DMS153 (cell line): ENCODE data around the gene SPINK8.
"Not testable (repeated sequence)": the region's sequence is repeated elsewhere in the genome, so short reads cannot be mapped to it uniquely, and the experiment has no call there.

ENCODE experiments used
- DNase-seq: peaks from one replicate; lab custom pipeline; 2025; lab: John Stamatoyannopoulos, UW

Gene SPINK8

DNA sequence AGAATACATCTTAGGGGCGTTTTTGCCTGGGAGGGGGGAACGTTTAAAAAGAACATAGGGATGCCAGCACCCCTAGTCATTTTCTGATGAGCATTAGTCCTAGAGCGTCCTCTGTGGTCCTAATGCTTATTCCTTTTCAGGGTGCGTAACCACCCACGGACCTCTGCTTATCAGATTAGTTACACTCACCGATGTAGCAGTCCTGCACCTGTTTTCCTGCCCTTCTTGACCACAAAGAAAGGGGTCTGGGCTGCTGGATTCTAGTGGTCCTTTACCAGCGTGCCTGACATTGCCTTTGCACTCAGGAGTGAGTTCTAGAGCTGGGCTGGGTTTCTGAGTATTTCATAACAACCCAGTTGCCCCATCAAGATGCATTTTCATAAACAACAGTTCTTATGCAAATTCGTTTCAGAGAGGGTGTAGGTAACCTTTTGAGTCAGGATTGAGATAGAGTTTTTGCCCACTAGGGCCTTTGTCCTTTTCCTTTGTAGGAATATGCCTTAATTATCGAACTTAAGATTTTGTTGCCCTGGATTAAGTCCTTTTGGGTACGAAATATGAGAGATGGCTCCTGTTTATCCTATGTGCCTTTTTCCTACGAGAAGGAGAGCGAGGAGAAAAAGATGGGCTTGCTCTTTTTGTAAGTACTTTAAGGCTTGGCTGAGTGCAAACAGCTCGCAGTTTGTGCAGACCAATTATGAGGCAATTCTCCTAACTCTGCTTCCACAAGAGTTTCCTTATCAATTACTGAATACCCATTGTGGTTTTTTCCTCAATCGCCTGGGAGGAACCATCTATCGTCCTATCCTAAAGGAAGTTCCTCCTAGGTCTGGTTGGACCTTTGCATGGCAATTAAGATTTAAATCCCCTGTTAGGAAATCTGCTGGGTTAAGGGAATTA, at the start of gene SPINK8:
SPINK8 (minus strand) TSS at position 316 of the 900 bp plus-strand sequence. CDS start 5,320 bp downstream, outside the sequence.
- DNase-seq = not testable (repeated sequence)

DNA sequence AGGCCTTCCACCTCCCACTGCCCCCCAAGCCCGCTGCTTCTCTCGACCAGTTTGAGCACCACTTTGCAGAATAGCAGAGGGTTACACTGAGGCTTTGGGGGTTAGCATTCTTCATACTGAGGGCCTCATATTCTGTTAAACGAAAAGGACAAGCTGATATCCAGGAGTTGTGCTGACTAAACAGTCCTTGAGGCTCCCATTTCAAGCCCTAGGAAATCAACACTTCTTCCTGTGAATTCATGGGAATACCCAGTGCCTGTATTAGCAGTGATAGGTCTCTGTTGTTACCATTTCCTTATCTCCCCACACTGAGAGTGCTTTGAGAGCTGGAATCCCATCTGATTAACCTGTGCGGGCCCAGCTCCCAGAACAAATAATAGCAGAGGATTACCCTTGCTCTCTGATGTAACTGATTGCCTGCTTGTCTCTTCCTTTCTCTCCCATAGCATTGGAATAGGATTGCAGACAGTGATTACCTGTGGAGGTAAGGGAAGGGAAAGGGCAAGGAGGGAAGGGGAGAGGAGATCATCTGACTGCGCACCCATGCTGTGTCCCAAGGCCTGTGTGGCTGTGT, 39.5 kb upstream of the SPINK8 start:
- no peak for DNase-seq

DNA sequence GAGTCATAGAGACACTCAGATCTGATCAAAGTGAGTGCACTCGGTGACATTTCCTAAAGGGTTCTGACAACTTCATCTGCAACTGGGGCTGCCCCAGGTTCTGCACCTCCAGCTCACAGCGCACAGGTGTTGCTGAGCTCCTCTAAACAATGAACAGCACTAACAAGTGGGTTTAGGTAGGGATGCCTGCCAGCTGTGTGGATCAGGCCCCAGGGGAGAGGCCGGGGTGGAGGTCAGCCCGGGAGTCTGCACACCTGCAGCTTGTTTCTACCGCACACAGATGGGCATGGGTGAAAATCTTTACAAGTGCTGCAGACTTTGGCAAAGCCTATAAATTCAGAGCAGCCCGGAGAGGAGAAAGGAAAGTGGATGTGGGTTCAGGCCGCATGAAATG, 38.9 kb upstream of the SPINK8 start:
- DNase-seq = no peak

DNA sequence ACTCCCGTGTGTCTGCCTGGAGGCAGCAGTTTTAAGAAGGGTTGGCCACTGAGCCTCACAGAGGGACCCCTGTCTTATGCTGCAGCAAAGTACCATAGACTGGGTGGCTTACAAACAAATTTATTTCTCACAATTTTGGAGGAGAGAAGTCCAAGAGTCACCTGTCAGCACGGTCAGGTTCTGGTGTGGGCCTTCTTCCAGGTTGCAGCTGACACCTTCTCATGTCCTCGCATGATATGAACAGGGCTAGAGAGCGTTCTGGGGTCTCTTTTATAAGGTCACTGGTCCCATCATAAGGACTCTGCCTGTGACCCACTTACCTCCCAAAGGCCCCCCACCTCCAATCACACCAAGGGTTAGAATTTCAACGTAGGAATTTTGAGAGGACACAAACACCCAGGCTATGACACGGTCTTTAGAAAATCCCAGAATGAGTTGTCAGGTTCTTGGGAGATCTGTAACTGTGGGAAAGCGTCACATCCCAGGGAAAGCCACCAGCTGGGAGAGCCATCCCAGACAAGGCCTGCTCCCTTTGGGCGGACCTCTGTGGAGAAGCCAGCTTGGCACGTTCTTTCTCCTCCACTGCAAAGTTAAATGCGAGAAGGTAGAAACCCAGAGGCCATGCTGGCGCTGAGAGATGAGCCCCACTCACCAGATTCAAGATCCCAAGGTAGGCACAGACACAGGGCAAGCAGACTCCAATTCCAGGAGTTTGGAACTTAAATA, 38.4 kb upstream of the SPINK8 start, which contains the start of gene FBXW12:
FBXW12 (plus strand) TSS at position 569 of the 726 bp plus-strand sequence. CDS start 549 bp downstream, outside the sequence.
- no peak for DNase-seq

DNA sequence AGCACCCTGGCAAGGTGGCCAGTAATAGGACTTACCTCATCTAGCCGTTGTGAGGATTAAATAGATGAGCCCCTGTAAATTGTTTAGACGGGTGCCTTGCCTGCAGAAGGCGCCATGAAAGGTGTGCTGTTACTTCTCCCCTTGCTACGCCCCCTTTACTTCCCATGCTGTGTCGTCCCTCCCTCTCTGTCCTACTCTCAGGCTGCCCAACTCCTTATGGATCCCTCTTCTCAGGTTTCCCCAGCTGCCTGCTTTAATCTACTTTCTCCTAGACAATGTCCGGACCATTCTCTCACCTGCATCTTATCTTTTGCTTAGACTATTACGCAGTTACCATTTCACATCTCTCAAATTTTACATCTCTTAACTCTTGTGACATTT, 36.9 kb upstream of the SPINK8 start:
- no peak for DNase-seq

DNA sequence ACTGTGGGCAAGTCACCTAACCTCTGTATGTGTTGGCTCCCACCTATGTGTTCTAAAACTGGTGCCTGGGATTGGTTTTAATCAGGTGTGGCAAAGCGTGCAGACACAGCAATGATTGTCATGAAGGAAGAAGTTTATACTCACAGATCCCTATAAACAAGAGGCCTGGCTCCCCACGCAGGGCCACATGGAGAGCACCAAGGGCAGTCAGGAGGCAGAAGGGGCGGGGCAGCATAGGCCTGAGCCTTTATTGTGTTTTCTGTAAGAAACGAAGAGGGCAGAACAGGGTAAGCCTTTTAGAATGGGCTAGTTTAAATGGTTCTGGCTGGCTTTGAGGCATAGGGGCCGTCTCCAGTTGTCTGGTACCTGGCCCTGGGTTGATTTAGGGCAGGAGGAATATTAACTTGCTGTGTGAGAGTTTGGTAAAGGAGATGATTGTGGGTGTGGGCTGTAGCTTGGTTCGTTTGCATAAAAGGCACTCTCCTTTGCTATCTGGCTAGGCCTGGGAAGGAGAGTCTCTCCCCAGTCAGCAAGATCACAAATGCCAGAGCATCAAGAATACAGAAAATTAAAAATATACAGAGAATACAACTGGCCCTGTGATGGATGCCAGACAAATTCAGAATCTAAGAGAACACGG, 36.4 kb upstream of the SPINK8 start:
- DNase-seq = no peak

DNA sequence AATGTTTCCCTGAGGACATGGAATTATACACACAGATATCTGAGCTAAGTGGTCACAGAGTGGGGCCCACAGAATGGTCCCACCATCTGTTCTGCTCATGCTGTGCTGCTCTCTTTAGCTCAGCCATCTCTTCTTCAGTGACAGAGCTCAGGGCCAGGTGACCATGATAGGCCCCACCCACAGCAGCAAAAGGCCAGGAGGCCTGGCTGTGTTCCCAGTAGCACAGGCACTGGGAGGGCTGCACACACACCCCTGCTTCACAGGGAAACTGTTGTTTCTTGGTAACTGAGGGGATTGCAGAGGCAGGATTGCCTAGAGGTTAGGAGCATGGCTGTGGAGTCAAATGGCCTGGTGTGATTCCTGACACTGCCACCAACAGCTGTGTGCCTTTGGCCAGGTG, 33.7 kb upstream of the SPINK8 start:
- DNase-seq = no peak

DNA sequence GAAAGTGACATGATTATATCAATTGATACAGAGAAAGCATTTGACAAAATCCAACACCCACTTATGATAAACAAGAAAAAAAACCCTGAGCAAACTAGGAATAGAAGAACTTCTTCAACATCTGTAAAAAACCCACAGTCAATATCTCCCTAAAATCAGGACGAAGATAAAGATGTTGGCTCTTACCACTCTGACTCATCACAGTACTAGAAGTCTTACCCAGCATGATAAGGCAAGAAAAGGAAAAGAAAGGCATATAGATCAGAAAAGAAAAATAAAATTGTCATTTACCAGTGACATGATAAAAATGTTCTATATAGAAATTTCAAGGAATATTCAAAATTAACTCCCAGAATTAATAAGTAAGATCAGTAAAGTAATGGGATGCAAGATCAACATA, 31.4 kb upstream of the SPINK8 start:
- no peak for DNase-seq

DNA sequence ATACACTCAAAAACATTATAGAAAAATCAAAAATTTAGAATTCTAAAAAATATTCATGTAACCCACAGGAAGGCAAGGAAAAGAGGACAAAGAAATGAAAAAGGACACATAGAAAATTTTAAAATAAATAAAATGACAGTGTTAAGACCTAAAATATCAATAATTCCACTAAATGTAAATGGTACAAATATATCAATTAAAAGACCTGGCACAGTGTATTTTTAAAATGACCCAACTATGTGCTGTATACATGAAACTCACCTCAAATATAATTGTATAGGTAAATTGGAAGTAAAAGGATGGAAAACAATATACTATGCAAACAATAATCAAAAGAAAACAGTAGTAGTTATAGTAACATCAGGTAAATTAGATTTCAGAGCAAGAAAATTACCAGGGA, 28.5 kb upstream of the SPINK8 start:
- no peak for DNase-seq

DNA sequence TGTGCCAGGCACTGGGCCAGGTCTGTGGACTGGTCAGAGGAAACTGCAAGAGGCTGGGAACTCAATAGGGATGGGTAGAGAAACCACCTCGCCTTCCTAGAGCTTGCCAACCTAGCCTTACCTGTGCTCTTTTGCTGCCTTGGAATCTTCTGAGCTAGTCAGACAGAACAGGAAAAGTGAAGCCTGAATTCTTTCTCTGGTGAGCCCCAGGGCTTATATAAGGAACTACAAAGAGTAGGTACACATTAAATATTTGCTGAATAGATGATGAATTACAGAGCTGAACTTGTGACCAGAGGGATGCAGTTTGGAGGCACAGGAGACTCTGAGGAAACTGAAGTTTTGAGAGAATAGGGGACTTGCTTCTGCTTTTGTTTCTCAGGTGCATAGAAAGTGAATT, 23.0 kb upstream of the SPINK8 start:
- DNase-seq = no peak

DNA sequence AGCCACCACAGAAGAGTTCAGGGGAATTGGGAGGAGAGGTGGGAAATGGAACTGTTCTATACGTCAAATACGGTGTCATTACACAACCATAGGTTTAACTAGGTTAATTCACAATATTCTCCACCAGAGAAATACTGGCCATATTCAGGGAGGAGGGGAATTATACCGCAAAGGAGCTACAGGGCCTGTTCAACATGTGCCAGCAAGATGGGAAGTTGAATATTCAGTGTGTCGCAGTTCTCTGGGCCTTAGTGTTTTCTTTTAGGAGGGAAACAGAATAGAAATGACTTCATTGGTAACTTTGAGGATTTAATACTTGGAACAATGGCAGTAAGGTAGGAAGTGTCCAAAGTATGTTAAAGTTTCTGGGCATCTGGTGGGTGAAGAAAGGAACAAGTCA, 20.5 kb upstream of the SPINK8 start:
- DNase-seq = no peak

DNA sequence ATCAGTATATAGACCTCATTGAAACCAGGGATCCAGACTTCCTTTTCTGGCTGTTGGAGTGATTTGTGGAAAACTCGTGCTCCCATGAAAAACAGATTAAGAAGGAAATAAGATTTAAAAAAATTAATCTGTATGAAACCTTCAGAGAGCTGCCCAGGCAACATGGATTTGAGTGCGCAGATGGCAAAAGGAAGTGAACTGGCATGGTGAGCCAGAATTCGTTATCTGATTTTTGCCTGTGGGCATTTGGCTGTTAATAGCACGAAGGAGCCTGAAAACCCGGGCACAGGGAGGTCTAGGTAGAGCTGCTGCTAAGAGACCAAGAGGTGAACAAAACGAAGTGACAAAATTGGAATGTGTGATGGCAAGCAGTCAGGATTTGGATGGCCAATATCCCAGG, 19.1 kb upstream of the SPINK8 start:
- DNase-seq = no peak

DNA sequence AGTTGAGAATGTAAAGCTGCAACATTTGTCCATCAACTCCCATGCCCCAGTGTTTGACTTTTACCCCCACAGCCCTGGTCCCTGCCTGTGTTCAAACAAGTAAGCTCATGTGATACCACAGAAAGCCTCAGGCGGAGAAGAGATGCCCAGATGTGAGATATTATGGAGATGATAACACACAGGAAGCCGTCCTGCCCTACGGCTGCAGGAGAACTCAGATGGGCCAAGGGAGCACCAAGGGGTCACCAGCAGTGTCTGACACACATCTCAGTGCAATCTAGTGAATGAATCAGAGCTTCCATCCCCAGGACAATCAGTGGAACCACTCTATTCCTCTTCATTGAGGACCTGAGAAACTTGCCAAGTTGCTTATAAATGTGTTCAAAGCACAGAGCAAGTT, 14.0 kb upstream of the SPINK8 start:
- DNase-seq = no peak

DNA sequence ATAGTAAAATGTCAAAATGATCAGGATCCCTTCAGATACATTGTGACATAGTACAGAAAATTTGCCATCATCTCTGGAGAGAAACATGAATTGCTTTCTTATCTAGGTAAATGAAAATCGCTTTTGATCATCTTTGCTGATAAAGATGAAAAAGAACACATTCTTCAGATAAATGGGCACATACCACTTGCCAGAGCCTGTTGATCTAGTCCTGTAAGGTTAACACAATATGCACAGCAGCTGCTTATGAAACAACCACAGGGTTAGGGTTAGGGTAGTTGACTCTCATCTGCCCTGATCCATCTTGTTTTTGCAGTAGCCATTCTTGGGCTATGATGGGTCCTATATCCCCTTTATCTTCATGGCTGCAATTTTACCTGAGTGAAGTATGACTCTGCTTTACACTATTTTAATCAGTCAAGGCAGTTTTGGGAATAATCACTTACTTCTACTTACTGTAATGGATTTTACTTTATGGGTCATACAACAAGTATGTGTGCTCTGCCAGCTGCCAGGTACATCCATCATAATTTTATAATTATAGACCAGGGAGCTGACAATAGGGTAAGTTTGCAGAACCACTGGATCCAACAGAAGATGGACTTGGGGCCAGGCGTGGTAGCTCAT, 12.6 kb upstream of the SPINK8 start:
- DNase-seq = no peak

DNA sequence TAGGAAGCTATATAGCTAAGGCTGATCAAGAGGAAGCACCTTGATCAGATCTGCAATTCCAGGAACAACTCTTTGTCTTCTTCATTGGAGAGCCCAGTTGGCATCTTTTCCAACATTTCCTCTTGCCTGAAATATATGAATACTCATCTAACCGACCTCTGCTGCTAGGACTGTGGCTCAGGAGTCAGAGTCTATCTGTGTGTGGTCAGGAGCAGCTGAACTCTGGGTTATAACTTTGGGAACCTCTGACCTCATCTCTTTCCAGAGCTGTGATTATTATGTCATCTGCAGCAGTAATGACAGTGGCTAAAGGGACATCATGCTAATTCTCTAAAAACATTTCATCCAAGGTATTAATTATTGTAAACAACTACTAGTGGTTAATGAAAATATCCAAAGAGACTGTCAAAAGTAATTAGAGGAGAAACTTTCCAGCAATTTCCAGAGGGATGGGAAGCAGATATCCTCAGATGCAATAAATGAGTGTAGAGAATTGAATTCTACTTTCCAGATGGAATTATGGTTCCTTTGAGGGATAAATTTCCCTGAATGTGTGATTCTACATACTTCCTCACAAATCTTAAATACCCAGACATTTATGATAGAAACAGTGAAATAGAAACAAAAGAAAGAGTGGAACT, 11.5 kb upstream of the SPINK8 start:
- DNase-seq = no peak

DNA sequence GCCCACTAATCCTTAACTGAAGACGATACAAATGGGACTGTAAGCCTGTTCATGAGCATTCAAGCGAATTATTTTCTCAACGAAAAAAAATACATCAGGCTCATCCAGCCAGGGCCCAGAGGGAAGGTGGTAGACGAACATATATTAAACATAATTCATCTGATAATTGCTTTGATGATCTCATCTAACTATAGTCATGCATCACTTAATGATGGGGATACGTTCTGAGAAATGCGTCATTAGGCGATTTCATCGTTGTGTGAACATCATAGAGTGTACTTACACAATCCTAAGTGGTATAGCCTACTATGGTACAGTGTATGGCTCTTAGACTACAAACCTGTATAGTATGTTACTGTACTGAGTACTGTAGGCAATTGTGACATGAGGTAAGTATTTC, 10.0 kb upstream of the SPINK8 start:
- DNase-seq = no peak

DNA sequence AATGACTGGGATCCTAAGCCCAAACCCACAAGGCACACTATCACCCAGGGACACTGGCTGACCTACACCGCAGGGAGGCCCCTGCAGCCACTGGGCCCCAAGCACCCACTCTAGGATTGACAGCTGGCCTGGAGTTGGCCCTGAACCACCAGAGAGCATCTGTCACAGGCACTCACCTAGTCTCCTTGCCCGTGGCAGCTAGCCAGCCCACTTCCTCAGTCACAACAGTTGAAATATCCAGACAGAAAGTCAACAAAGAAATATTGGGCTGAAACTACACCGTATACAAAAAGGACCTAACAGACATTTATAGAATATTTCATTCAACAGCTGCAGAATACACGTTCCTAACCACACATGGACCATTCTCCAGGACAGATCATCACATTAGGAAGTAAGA, 5.2 kb upstream of the SPINK8 start:
- no peak for DNase-seq

DNA sequence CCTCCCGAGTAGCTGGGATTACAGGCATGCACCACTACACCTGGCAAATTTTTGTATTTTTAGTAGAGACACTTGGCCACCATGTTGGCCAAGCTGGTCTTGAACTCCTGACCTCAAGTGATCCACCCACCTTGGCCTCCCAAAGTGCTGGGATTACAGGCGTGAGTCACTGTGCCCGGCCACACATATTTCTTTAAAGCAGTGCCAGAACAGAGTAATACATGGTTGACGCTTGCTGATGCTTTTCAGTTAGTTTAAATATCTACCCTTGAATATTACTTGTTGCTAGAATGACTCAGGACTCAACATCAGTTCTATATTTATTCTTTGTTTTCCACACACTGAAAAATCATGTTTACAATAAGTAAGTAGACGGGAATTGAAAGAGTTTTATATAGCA, 4.1 kb upstream of the SPINK8 start:
- DNase-seq = not testable (repeated sequence)

DNA sequence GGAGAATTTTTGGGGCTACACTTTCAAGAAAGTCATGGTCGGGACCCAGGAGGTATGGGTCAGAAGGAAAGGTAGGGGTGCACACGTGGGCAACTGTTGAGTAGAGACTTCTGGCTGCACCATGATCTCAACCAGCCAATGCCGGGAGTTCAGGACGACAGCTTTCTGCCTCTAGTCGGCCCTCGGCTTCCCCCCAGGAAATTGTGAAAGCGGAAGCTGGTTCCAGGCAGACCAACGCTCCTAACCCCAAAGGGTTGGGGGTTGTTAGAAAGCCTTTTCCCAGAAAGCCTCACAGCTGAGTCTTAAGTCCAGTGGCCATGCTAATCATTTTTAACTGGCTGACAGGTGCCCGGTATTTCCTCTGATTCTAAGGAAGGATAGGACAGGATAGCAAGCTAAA, 1.8 kb upstream of the SPINK8 start:
- DNase-seq = not testable (repeated sequence)

DNA sequence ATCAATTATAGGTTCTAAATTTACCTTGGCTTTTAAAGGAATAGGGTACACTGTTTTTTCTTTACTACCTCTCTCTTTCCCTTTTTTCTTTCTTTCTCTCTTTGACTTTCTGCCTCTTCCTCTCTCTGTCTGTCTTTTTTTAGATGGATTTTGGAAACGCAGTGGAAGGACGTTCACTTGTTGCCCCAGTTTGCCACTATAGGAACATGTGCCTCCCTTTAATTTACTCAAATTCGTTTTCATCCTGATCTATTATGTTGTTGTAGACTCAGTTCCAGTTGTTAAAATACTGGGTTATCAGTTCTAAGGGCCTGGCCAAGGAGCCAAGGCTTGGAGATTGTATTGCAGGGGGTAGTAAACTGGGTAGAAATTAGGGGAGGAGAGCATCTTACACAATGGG, 1.1 kb upstream of the SPINK8 start:
- no peak for DNase-seq

DNA sequence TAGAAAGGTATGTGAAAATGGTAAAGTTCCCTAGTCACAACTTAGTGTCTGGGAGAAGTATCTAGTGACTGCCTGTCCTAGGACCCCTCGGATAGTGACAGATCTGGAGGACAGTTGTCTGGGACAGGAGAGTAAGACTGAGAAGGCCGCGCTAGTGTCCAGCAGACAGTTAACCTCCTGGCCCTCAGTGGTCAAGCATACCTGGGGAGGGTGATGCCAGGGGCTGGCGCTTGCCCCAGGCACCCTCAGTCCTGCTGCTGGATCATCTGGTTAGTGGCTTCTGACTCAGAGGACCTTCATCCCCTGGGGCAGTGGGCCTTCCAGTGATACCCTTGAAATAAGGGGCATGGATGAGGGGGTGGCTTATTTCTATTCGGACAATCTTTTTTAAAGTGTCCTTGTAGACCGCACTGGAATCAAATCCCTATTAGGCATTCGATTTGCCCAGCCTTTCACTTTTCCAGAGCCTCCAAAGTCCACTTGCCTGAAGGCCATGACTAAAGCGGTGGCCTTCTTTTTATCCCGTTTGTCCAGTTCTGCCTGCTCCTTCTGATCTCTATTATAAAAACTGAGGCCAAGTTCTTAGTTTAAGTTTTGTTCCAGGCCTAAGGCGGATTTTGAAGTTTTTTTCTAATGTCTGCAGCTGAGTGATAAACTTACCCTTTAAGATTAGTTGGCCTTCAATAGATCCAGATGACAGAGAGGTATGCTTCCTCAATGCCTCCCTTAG, 1.6 kb downstream of the SPINK8 start:
- not testable (repeated sequence) for DNase-seq
